HepG2 (cell line): ENCODE results near the gene RAB40C. TPM values are rescaled to one million over a fixed set of nuclear protein-coding genes. Genes with fewer than 3 reads are reported as not detected.

Source experiments
- ETV5 ChIP-seq: IDR thresholded peaks from 2 replicates; pipeline ENCODE4 v1.6.1; 2018; ENCODE audit warnings: missing biosample characterization, missing genetic modification reagents, inconsistent platforms, borderline replicate concordance
- GABPA ChIP-seq, 2 experiments: IDR thresholded peaks; 2 replicates each; pipeline ENCODE4 v1.6.1; 2011 to 2016; ENCODE audit warnings: low read depth in 2 of 2, low read length in 1 of 2, missing biosample characterization in 1 of 2, missing genetic modification characterization in 1 of 2
- GATAD2A ChIP-seq: IDR thresholded peaks from 2 replicates; pipeline ENCODE4 v1.6.1; 2016
- HCFC1 ChIP-seq: fragments of 150-350 bp; IDR thresholded peaks from 2 replicates; pipeline ENCODE4 v1.6.1; 2014; ENCODE audit warnings: low read depth, low read length
- HNF4A ChIP-seq: sonication (generic); formaldehyde crosslinking; IDR thresholded peaks from 2 replicates; pipeline ENCODE4 v1.4.0; 2020; ENCODE audit warnings: missing genetic modification reagents
- HNRNPK ChIP-seq: fragments of 200-400 bp; formaldehyde crosslinking; IDR thresholded peaks from 2 replicates; pipeline ENCODE4 v1.6.1; 2018; ENCODE audit warnings: low read length, low read depth, moderate library complexity, mild to moderate bottlenecking; ENCODE audit not compliant: poor library complexity, severe bottlenecking
- HNRNPL ChIP-seq: fragments of 200-400 bp; formaldehyde crosslinking; IDR thresholded peaks from 2 replicates; pipeline ENCODE4 v1.6.1; 2017; ENCODE audit warnings: mild to moderate bottlenecking, low read depth, low read length
- MEF2D ChIP-seq: sonication (generic); formaldehyde crosslinking; IDR thresholded peaks from 2 replicates; pipeline ENCODE4 v1.5.1; 2020; ENCODE audit warnings: mild to moderate bottlenecking, missing genetic modification reagents
- NR2F6 ChIP-seq, 2 experiments: IDR thresholded peaks; 2 replicates each; pipeline ENCODE4 v1.6.1; 2016; ENCODE audit warnings: antibody characterized with exemption in 1 of 2, mild to moderate bottlenecking in 1 of 2
- PPARG ChIP-seq: conservative IDR thresholded peaks from 2 replicates; pipeline ENCODE4 v1.6.1; 2016; ENCODE audit warnings: missing biosample characterization, missing genetic modification reagents
- RARA ChIP-seq: IDR thresholded peaks from 2 replicates; pipeline ENCODE4 v1.6.1; 2016; ENCODE audit warnings: missing genetic modification reagents, missing compliant biosample characterization
- RBM39 ChIP-seq: fragments of 200-400 bp; formaldehyde crosslinking; IDR thresholded peaks from one replicate; pipeline ENCODE4 v1.6.1; 2018; ENCODE audit warnings: antibody characterized with exemption, mild to moderate bottlenecking, low read depth, low read length; ENCODE audit not compliant: poor library complexity, severe bottlenecking
- RXRB ChIP-seq: IDR thresholded peaks from 2 replicates; pipeline ENCODE4 v1.6.1; 2016; ENCODE audit warnings: borderline replicate concordance, missing genetic modification reagents, missing compliant biosample characterization
- TEAD3 ChIP-seq: optimal IDR thresholded peaks from 2 replicates; pipeline ENCODE3; 2016; ENCODE audit warnings: borderline replicate concordance
- ZNF264 ChIP-seq: sonication (generic); formaldehyde crosslinking; IDR thresholded peaks from 2 replicates; pipeline ENCODE4 v1.4.0; 2020; ENCODE audit warnings: missing genetic modification reagents
- ZNF292 ChIP-seq: sonication (generic); formaldehyde crosslinking; IDR thresholded peaks from 2 replicates; pipeline ENCODE4 v1.8.1; 2022; ENCODE audit warnings: mild to moderate bottlenecking, low read depth, missing genetic modification reagents, borderline replicate concordance
- ZNF652 ChIP-seq: IDR thresholded peaks from 2 replicates; pipeline ENCODE4 v1.6.1; 2016; ENCODE audit warnings: low read depth, borderline replicate concordance
- ZNF850 ChIP-seq: sonication (generic); formaldehyde crosslinking; conservative IDR thresholded peaks from 2 replicates; pipeline ENCODE4 v1.9.0; 2021; ENCODE audit warnings: mild to moderate bottlenecking, missing genetic modification reagents
- polyA plus RNA-seq, 8 experiments: library from polyadenylated mRNA; depleted of rRNA in 3 of 8; stranded (reverse) in 7 of 8; unstranded in 1 of 8; fragments of >200 nt; fragmentation: Illumina TruSeq in 4 of 8; extraction: Trizol in 4 of 8; gene quantifications; 2 replicates each; pipeline versions ENCODE4 v1.2.1 to v1.2.3, GENCODE V29; 2011 to 2016; ENCODE audit warnings: low read depth in 4 of 8, missing spikeins in 1 of 8, mixed read lengths in 1 of 8; ENCODE audit not compliant: insufficient read depth in 1 of 8
- total RNA-seq, 5 experiments: library from RNA; depleted of rRNA; stranded (reverse); fragments of >200 nt; fragmentation: Illumina TruSeq; extraction: Trizol; gene quantifications; 2 replicates each; pipeline ENCODE4 v1.2.3, GENCODE V29; 2016; ENCODE audit warnings: low read depth in 1 of 5
- TF ChIP-seq, protein P1 (sequence below): sonication (generic); formaldehyde crosslinking; conservative IDR thresholded peaks from 2 replicates; pipeline ENCODE4 v1.4.0; 2020; ENCODE audit warnings: mild to moderate bottlenecking, missing genetic modification reagents, moderate library complexity
- TF ChIP-seq, protein P2 (sequence below): sonication (generic); formaldehyde crosslinking; IDR thresholded peaks from 2 replicates; pipeline ENCODE4 v1.4.0; 2020; ENCODE audit warnings: missing genetic modification reagents
- TF ChIP-seq, protein P3 (sequence below): sonication (generic); formaldehyde crosslinking; IDR thresholded peaks from 2 replicates; pipeline ENCODE4 v1.8.0; 2022; ENCODE audit warnings: missing genetic modification reagents, mild to moderate bottlenecking, inconsistent platforms, borderline replicate concordance
- TF ChIP-seq, protein P4 (sequence below): IDR thresholded peaks from 2 replicates; pipeline ENCODE4 v1.6.1; 2016; ENCODE audit warnings: missing genetic modification reagents, missing compliant biosample characterization

The RAB40C gene
- total and polyA plus RNA-seq, 2 of the 13 experiments (the other 11 are each of a cell fraction or from before 2014, with no cell fraction given), result 7.7 to 11.5 TPM

DNA sequence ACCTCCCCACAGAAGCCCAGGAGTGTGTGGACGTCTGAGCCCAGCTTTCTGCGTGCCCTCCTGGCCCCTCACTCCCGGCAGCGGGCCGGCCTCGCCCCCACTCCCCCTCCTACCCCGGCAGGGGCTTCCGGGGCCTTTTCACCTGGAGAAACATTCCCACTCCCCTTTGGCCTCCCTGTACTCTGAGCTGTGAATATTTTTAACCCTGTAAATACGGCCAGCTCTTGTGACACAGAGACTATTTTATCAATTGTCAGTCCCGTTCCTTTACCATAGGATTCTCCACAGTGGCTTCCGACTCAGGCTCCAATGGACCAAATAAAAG, 35.6 kb upstream of the RAB40C start (continued):
- TF ChIP-seq, protein P1, sequence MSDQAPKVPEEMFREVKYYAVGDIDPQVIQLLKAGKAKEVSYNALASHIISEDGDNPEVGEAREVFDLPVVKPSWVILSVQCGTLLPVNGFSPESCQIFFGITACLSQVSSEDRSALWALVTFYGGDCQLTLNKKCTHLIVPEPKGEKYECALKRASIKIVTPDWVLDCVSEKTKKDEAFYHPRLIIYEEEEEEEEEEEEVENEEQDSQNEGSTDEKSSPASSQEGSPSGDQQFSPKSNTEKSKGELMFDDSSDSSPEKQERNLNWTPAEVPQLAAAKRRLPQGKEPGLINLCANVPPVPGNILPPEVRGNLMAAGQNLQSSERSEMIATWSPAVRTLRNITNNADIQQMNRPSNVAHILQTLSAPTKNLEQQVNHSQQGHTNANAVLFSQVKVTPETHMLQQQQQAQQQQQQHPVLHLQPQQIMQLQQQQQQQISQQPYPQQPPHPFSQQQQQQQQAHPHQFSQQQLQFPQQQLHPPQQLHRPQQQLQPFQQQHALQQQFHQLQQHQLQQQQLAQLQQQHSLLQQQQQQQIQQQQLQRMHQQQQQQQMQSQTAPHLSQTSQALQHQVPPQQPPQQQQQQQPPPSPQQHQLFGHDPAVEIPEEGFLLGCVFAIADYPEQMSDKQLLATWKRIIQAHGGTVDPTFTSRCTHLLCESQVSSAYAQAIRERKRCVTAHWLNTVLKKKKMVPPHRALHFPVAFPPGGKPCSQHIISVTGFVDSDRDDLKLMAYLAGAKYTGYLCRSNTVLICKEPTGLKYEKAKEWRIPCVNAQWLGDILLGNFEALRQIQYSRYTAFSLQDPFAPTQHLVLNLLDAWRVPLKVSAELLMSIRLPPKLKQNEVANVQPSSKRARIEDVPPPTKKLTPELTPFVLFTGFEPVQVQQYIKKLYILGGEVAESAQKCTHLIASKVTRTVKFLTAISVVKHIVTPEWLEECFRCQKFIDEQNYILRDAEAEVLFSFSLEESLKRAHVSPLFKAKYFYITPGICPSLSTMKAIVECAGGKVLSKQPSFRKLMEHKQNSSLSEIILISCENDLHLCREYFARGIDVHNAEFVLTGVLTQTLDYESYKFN, result peak; percentile 72
- TF ChIP-seq NR2F6 (IDR thresholded peaks at IDR 0.05) (no peak), NR2F6 (CRISPR knock-in tag; IDR thresholded peaks at IDR 0.05) (0 out of 2 replicates have a peak, but pooled peaks have one; percentile 12), GABPA (IDR thresholded peaks at IDR 0.05; ENCODE audit: low read depth, low read length) (no peak), GABPA (CRISPR knock-in tag; IDR thresholded peaks at IDR 0.05; ENCODE audit: low read depth) (peak; percentile 52; the same call in 1 of the 2 replicates), HNRNPL (peak; percentile 79; the same call in 1 of the 2 replicates), HNF4A (0 out of 2 replicates have a peak, but pooled peaks have one; percentile 10), ZNF292 (no peak), ZNF264 (CRISPR knock-in tag) (no peak), GATAD2A (CRISPR knock-in tag) (0 out of 2 replicates have a peak, but pooled peaks have one; percentile 11), ZNF652 (CRISPR knock-in tag) (peak; percentile 91), HNRNPK (no peak), RBM39 (peak; percentile 37), HCFC1 (no peak), ETV5 (CRISPR knock-in tag) (peak; percentile 59; the same call in 1 of the 2 replicates), ZNF850 (peak; percentile 99), PPARG (CRISPR knock-in tag) (peak; percentile 83; the same call in 1 of the 2 replicates), RXRB (CRISPR knock-in tag) (peak; percentile 33; the same call in 1 of the 2 replicates), MEF2D (CRISPR knock-in tag) (peak; percentile 28; the same call in 1 of the 2 replicates), TEAD3 (CRISPR knock-in tag) (peak; percentile 38), RARA (CRISPR knock-in tag) (0 out of 2 replicates have a peak, but pooled peaks have one; percentile 17)
- TF ChIP-seq, protein P2, sequence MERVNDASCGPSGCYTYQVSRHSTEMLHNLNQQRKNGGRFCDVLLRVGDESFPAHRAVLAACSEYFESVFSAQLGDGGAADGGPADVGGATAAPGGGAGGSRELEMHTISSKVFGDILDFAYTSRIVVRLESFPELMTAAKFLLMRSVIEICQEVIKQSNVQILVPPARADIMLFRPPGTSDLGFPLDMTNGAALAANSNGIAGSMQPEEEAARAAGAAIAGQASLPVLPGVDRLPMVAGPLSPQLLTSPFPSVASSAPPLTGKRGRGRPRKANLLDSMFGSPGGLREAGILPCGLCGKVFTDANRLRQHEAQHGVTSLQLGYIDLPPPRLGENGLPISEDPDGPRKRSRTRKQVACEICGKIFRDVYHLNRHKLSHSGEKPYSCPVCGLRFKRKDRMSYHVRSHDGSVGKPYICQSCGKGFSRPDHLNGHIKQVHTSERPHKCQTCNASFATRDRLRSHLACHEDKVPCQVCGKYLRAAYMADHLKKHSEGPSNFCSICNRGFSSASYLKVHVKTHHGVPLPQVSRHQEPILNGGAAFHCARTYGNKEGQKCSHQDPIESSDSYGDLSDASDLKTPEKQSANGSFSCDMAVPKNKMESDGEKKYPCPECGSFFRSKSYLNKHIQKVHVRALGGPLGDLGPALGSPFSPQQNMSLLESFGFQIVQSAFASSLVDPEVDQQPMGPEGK, result 0 out of 2 replicates have a peak, but pooled peaks have one; percentile 19
- TF ChIP-seq, protein P3, sequence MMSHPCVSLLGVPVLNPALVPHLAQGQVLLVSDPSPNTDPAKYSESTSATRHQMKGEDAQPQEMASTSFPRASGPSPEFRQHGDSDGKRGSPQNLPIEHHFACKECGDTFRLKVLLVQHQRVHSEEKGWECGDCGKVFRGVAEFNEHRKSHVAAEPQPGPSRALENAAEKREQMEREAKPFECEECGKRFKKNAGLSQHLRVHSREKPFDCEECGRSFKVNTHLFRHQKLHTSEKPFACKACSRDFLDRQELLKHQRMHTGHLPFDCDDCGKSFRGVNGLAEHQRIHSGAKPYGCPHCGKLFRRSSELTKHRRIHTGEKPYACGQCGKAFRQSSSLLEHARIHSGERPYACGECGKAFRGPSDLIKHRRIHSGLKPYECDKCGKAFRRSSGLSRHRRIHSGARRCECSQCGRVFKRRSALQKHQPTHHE (CRISPR knock-in tag), result no peak
- TF ChIP-seq, protein P4, sequence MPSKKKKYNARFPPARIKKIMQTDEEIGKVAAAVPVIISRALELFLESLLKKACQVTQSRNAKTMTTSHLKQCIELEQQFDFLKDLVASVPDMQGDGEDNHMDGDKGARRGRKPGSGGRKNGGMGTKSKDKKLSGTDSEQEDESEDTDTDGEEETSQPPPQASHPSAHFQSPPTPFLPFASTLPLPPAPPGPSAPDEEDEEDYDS, result no peak
